IMR-90 (cell line): ENCODE results near the gene ZC2HC1C. TPM values are rescaled to one million over a fixed set of nuclear protein-coding genes. Genes with fewer than 3 reads are reported as not detected.
A peak's percentile ranks its signal among the peaks of the same experiment; 100 is the strongest.

Source experiments
- ATAC-seq: fragments of 200-7000 bp; cut with Tn5 transposase; 2 replicates; pipeline ENCODE4 v1.9.1; 2020; ENCODE audit warnings: low read depth, mild to moderate bottlenecking, moderate library complexity
- BruUV-seq: library from RNA; stranded (reverse); fragments of 400-500 nt; replicated peaks from 2 replicates; lab custom pipeline; 2021; lab: Mats Ljungman, UMichigan
- CTCF ChIA-PET: fragments of 300-600 bp; formaldehyde crosslinking; extraction: SDS; loops from one replicate; lab custom pipeline; 2021; ENCODE audit warnings: antibody characterized with exemption; lab: Yijun Ruan, JAX
- POLR2A ChIA-PET: fragments of 300-600 bp; sonication (Branson Sonifier 250); formaldehyde crosslinking; loops from one replicate; lab custom pipeline; 2022; ENCODE audit warnings: antibody characterized with exemption; ENCODE audit not compliant: unreplicated experiment; lab: Charles Lee
- DNase-seq: peaks from one replicate; pipeline ENCODE4 v3.0.0; 2013
- H2AFZ ChIP-seq: replicated peaks from 2 replicates; pipeline ENCODE3; 2013; ENCODE audit warnings: low read length, mild to moderate bottlenecking; ENCODE audit not compliant: poor library complexity
- H2AK5ac ChIP-seq: 2 replicates; pipeline ENCODE4 v1.6.1; 2013; ENCODE audit warnings: low read depth, low read length, inconsistent platforms
- H2AK9ac ChIP-seq: replicated peaks from 2 replicates; pipeline ENCODE3; 2013; ENCODE audit warnings: mild to moderate bottlenecking, low read depth, low read length, moderate library complexity; ENCODE audit not compliant: poor library complexity
- H2BK120ac ChIP-seq: 2 replicates; pipeline ENCODE4 v1.6.1; 2013; ENCODE audit warnings: low read depth, low read length, inconsistent platforms
- H2BK15ac ChIP-seq: 3 replicates; pipeline ENCODE4 v1.6.1; 2013; ENCODE audit warnings: low read depth, low read length, inconsistent platforms
- H2BK20ac ChIP-seq: 2 replicates; pipeline ENCODE4 v1.6.1; 2013; ENCODE audit warnings: low read depth, mild to moderate bottlenecking, inconsistent platforms, low read length, moderate library complexity
- H2BK5ac ChIP-seq: 2 replicates; pipeline ENCODE4 v1.6.1; 2013; ENCODE audit warnings: mild to moderate bottlenecking, low read depth, low read length, inconsistent platforms; ENCODE audit not compliant: poor library complexity, severe bottlenecking
- H3K14ac ChIP-seq: replicated peaks from 2 replicates; pipeline ENCODE4 v1.6.1; 2013; ENCODE audit warnings: low read depth, low read length, inconsistent platforms
- H3K18ac ChIP-seq: 2 replicates; pipeline ENCODE4 v1.6.1; 2013; ENCODE audit warnings: low read depth, low read length, control low read depth
- H3K23ac ChIP-seq: 2 replicates; pipeline ENCODE4 v1.6.1; 2013; ENCODE audit warnings: low read depth, low read length, inconsistent platforms
- H3K27ac ChIP-seq: 2 replicates; pipeline ENCODE4 v1.5.1; 2013; ENCODE audit warnings: mild to moderate bottlenecking, control low read depth, low read length; ENCODE audit not compliant: insufficient read depth
- H3K27me3 ChIP-seq: 2 replicates; pipeline ENCODE4 v1.6.1; 2013; ENCODE audit warnings: low read length; ENCODE audit not compliant: control insufficient read depth, insufficient read depth
- H3K36me3 ChIP-seq: 2 replicates; pipeline ENCODE4 v1.6.1; 2013; ENCODE audit warnings: low read length, mixed read lengths; ENCODE audit not compliant: control insufficient read depth, insufficient read depth
- H3K4ac ChIP-seq: 2 replicates; pipeline ENCODE4 v1.6.1; 2013; ENCODE audit warnings: low read depth, low read length, inconsistent platforms
- H3K4me1 ChIP-seq: 2 replicates; pipeline ENCODE4 v1.6.1; 2013; ENCODE audit warnings: low read length, mixed read lengths; ENCODE audit not compliant: control insufficient read depth, insufficient read depth
- H3K4me2 ChIP-seq: 2 replicates; pipeline ENCODE4 v1.6.1; 2013; ENCODE audit warnings: low read depth, mild to moderate bottlenecking, control low read depth, low read length, moderate library complexity
- H3K4me3 ChIP-seq: 2 replicates; pipeline ENCODE4 v1.5.1; 2013; ENCODE audit warnings: low read depth, mild to moderate bottlenecking, control low read depth, low read length, moderate library complexity; ENCODE audit not compliant: insufficient read depth
- H3K56ac ChIP-seq: 2 replicates; pipeline ENCODE4 v1.6.1; 2013; ENCODE audit warnings: low read length, inconsistent platforms; ENCODE audit not compliant: insufficient read depth; ENCODE audit errors: extremely low read depth
- H3K79me1 ChIP-seq, 2 experiments: 2 replicates each; pipeline ENCODE4 v1.6.1; 2013; ENCODE audit warnings: low read length in 2 of 2, inconsistent platforms in 1 of 2, low read depth in 1 of 2
- H3K9ac ChIP-seq: 2 replicates; pipeline ENCODE4 v1.6.1; 2013; ENCODE audit warnings: low read depth, low read length, control low read depth
- H3K9me1 ChIP-seq: 2 replicates; pipeline ENCODE4 v1.6.1; 2013; ENCODE audit warnings: low read length, inconsistent platforms; ENCODE audit not compliant: insufficient read depth
- H3K9me3 ChIP-seq: 2 replicates; pipeline ENCODE4 v1.6.1; 2013; ENCODE audit warnings: low read length; ENCODE audit not compliant: control insufficient read depth, insufficient read depth
- H4K20me1 ChIP-seq: 2 replicates; pipeline ENCODE4 v1.6.1; 2013; ENCODE audit warnings: low read length, inconsistent platforms; ENCODE audit not compliant: insufficient read depth
- H4K5ac ChIP-seq: 2 replicates; pipeline ENCODE4 v1.6.1; 2013; ENCODE audit warnings: mild to moderate bottlenecking, low read depth, low read length, control low read depth
- H4K8ac ChIP-seq, 2 experiments: 2 replicates each; pipeline ENCODE4 v1.6.1; 2013; ENCODE audit warnings: low read depth in 2 of 2, low read length in 2 of 2, control low read depth in 1 of 2, inconsistent platforms in 1 of 2
- H4K91ac ChIP-seq: 2 replicates; pipeline ENCODE4 v1.6.1; 2013; ENCODE audit warnings: low read depth, low read length, inconsistent platforms; ENCODE audit not compliant: insufficient read depth
- BHLHE40 ChIP-seq: fragments of 150-350 bp; IDR thresholded peaks from 2 replicates; pipeline ENCODE4 v1.6.1; 2016; ENCODE audit warnings: mild to moderate bottlenecking, low read depth, low read length
- CEBPB ChIP-seq: IDR thresholded peaks from 2 replicates; pipeline ENCODE4 v1.6.1; 2012; ENCODE audit warnings: low read depth, low read length, improper control_type of control experiment
- CHD1 ChIP-seq: IDR thresholded peaks from 2 replicates; pipeline ENCODE4 v1.6.1; 2012; ENCODE audit warnings: low read depth, low read length, improper control_type of control experiment
- CTCF ChIP-seq: conservative IDR thresholded peaks from 2 replicates; pipeline ENCODE4 v1.5.1; 2012; ENCODE audit warnings: mild to moderate bottlenecking, low read depth, low read length, improper control_type of control experiment
- ELK1 ChIP-seq: fragments of 150-350 bp; IDR thresholded peaks from 2 replicates; pipeline ENCODE4 v1.6.1; 2016; ENCODE audit warnings: low read depth, mild to moderate bottlenecking, low read length, moderate library complexity, borderline replicate concordance
- FOS ChIP-seq: fragments of 150-350 bp; IDR thresholded peaks from 2 replicates; pipeline ENCODE4 v1.6.1; 2016; ENCODE audit warnings: low read depth, low read length
- MAFK ChIP-seq: IDR thresholded peaks from 2 replicates; pipeline ENCODE4 v1.6.1; 2012; ENCODE audit warnings: low read depth, low read length, improper control_type of control experiment
- MXI1 ChIP-seq: IDR thresholded peaks from 2 replicates; pipeline ENCODE4 v1.6.1; 2012; ENCODE audit warnings: low read depth, mild to moderate bottlenecking, low read length, moderate library complexity, borderline replicate concordance
- NFE2L2 ChIP-seq: fragments of 150-350 bp; IDR thresholded peaks from 2 replicates; pipeline ENCODE4 v1.6.1; 2016; ENCODE audit warnings: low read depth, mild to moderate bottlenecking, low read length
- RAD21 ChIP-seq: IDR thresholded peaks from 2 replicates; pipeline ENCODE4 v1.6.1; 2012; ENCODE audit warnings: low read length, improper control_type of control experiment
- RFX5 ChIP-seq: IDR thresholded peaks from 2 replicates; pipeline ENCODE4 v1.8.0; 2012; ENCODE audit warnings: low read depth, mild to moderate bottlenecking, low read length, moderate library complexity
- SMC3 ChIP-seq: fragments of 150-350 bp; IDR thresholded peaks from 2 replicates; pipeline ENCODE4 v1.6.1; 2016; ENCODE audit warnings: low read depth, mild to moderate bottlenecking, antibody characterized with exemption, low read length, moderate library complexity
- USF2 ChIP-seq: fragments of 150-350 bp; IDR thresholded peaks from 2 replicates; pipeline ENCODE4 v1.6.1; 2017; ENCODE audit warnings: mild to moderate bottlenecking, antibody characterized with exemption, low read length, low read depth
- WGBS, 2 experiments: methylation state at CpG; one replicate each; pipeline versions ENCODE4 v1.1.5 to v1.1.7; 2013; ENCODE audit warnings: missing lambda C conversion rate in 2 of 2; ENCODE audit not compliant: insufficient read length in 1 of 2; ENCODE audit errors: extremely low coverage in 2 of 2; 5-methylcytosine and 5-hydroxymethylcytosine counted together
- dilution Hi-C: fragments of 300-500 bp; cut with HindIII; formaldehyde crosslinking; loops from one replicate; pipeline ENCODE4 v1.14.3; 2018; ENCODE audit warnings: low sequenced_read_pairs; ENCODE audit not compliant: unreplicated experiment
- in situ Hi-C: fragments of 300-500 bp; cut with MboI; formaldehyde crosslinking; loops from 3 replicates; pipeline ENCODE4 v1.14.3; 2019; ENCODE audit warnings: low sequenced_read_pairs, inconsistent platforms, mixed read lengths
- intact Hi-C: fragments of 100-400 bp; cut with micrococcal nuclease; formaldehyde crosslinking; loops from 2 replicates; pipeline ENCODE4 v1.10.0; 2022
- polyA plus RNA-seq, 3 experiments: library from polyadenylated mRNA; depleted of rRNA; stranded (reverse); fragments of >200 nt; gene quantifications; 2 replicates each; pipeline ENCODE4 v1.2.3, GENCODE V29; 2012; ENCODE audit warnings: low replicate concordance in 1 of 3
- total RNA-seq: library from RNA; depleted of rRNA; stranded (reverse); fragments of >200 nt; gene quantifications from 2 replicates; pipeline ENCODE4 v1.2.3, GENCODE V29; 2012

Gene ZC2HC1C
- total and polyA plus RNA-seq, 2 of the 4 experiments (the other 2 are of a cell fraction): 0.15 to 0.54 TPM

GRCh38 chr14:75047506-75047905, 21.9 kb upstream of the ZC2HC1C start:
- H3K4me3 ChIP-seq: no peak overlapping the region
- H4K91ac ChIP-seq: no peak overlapping the region
- H3K18ac ChIP-seq: no peak overlapping the region
- H3K27me3 ChIP-seq: no peaks in the 10 kb centered on the region
- no peak overlapping the region for H3K27ac ChIP-seq
- H3K9me3 ChIP-seq: no peaks in the 10 kb centered on the region
- BruUV-seq: no TSS peak
- no peaks in the 10 kb centered on the region for H3K36me3 ChIP-seq
- no peak overlapping the region for H2BK120ac ChIP-seq
- peaks cover 4% of the 10 kb centered on the region for H3K9me1 ChIP-seq
- H3K14ac ChIP-seq: no peak overlapping the region
- H3K4ac ChIP-seq: no peak overlapping the region
- no peak overlapping the region for H4K5ac ChIP-seq
- no peak overlapping the region for H3K9ac ChIP-seq
- no CpG with 5 or more reads among the region's 4 CpGs for WGBS, 2 experiments
- no peak overlapping the region for H2BK15ac ChIP-seq
- TF ChIP-seq MAFK (no peak), NFE2L2 (no peak), RFX5 (no peak), FOS (no peak), CEBPB (no peak), ELK1 (no peak), RAD21 (no peak), USF2 (0 out of 2 replicates have a peak, but pooled peaks have one; percentile 8), SMC3 (no peak), MXI1 (no peak), CTCF (no peak), BHLHE40 (peak; percentile 38; the same call in 1 of the 2 replicates), CHD1 (no peak)
- peaks cover 13 to 38% of the 10 kb centered on the region in 2 experiments; a peak in 3 of 4 replicates for H3K79me1 ChIP-seq
- dilution Hi-C loops (no loop called here), intact Hi-C loops (no loop called here), in situ Hi-C loops (no loop called here)
- H2AK9ac ChIP-seq: no peak overlapping the region
- no peak overlapping the region for H2AK5ac ChIP-seq
- no peak overlapping the region for H3K23ac ChIP-seq
- ChIA-PET POLR2A (no interaction called here), CTCF (no interaction called here)
- H3K56ac ChIP-seq: no peak overlapping the region
- H3K4me1 ChIP-seq: peaks cover 10% of the 10 kb centered on the region
- ATAC-seq (no peak), DNase-seq (peak; percentile 21)
- no peak overlapping the region for H3K4me2 ChIP-seq
- no peak overlapping the region for H2BK20ac ChIP-seq
- no peak overlapping the region for H2BK5ac ChIP-seq
- no peak overlapping the region for H4K8ac ChIP-seq
- H2AFZ ChIP-seq: no peak overlapping the region
- H4K20me1 ChIP-seq: no peaks in the 10 kb centered on the region
